Psoas muscle (tissue), 8 donors: Measurements from ENCODE around the gene TPMT. TPM values are rescaled to one million over a fixed set of nuclear protein-coding genes. Genes with fewer than 3 reads are reported as not detected.

ENCODE experiments used
- ATAC-seq, 4 donors: fragments of 200-7000 bp; cut with Tn5 transposase; one replicate each; pipeline ENCODE4 v1.9.1; 2020; ENCODE audit warnings: moderate library complexity in 3 of 4, mild to moderate bottlenecking in 2 of 4
- DNase-seq, 2 donors: peaks; one replicate each; pipeline ENCODE4 v3.0.0-alpha.2; 2020
- H3K27ac ChIP-seq: fragments of 200-600 bp; one replicate; pipeline ENCODE4 v1.8.0; 2022
- H3K27me3 ChIP-seq, 3 donors: fragments of 200-600 bp in 1 of 3; one replicate each; pipeline versions ENCODE4 v1.6.1 to v1.8.0; 2013 to 2022; ENCODE audit warnings: low read length in 2 of 3, mild to moderate bottlenecking in 2 of 3, moderate library complexity in 1 of 3; ENCODE audit not compliant: insufficient read depth in 3 of 3
- H3K36me3 ChIP-seq, 2 donors: fragments of 200-600 bp in 1 of 2; one replicate each; pipeline versions ENCODE4 v1.6.1 to v1.8.0; 2013 to 2022; ENCODE audit warnings: low read depth in 1 of 2, mild to moderate bottlenecking in 1 of 2, moderate library complexity in 1 of 2; ENCODE audit not compliant: insufficient read depth in 1 of 2
- H3K4me1 ChIP-seq: fragments of 200-600 bp; one replicate; pipeline ENCODE4 v1.8.0; 2022
- H3K4me3 ChIP-seq: fragments of 200-600 bp; one replicate; pipeline ENCODE4 v1.8.0; 2022; ENCODE audit warnings: mild to moderate bottlenecking
- H3K9me3 ChIP-seq: fragments of 200-600 bp; one replicate; pipeline ENCODE4 v1.8.0; 2022
- WGBS, 3 donors: extraction: QIAGEN DNeasy Blood & Tissue Kit; methylation state at CpG; one replicate each; pipeline versions ENCODE4 v1.1.6 to v1.1.7; 2013; 5-methylcytosine and 5-hydroxymethylcytosine counted together
- intact Hi-C, 2 donors: fragments of 100-400 bp; cut with DNase I; formaldehyde crosslinking; loops; one replicate each; pipeline versions ENCODE4 v1.11.0 to v1.14.2; 2022
- polyA plus RNA-seq, 3 donors: library from polyadenylated mRNA; stranded (reverse); fragments of 200-250 nt; gene quantifications; one replicate each; pipeline ENCODE4 v1.2.3, GENCODE V29; 2013
- total RNA-seq, 4 donors: library from RNA; stranded (reverse); fragmentation: NEBNext Ultra II Directional in 2 of 4; extraction: Animal tissue kit (Norgen Biotek cat#: 25700) in 2 of 4; gene quantifications; one replicate each; pipeline versions ENCODE4 v1.2.1 to v1.2.4, GENCODE V29; 2021 to 2023
- TF ChIP-seq, protein P1 (sequence below): fragments of 200-600 bp; IDR thresholded peaks from one replicate; pipeline ENCODE4 v1.8.0; 2022; ENCODE audit warnings: antibody characterized with exemption
- donor health status: healthy with polysubstance abuse.
- donor health status: DM: no; HTN: no; CAD: no; lungs with moderate emphysema.
- donor health status: Bipolar disorder and iron deficiency.
- donor health status: healthy.
- donor health status: DM: yes; HTN: yes; CAD: no.
- donor health status: DM: no; HTN: no; CAD: no.
- donor health status: DM: no; HTN: no; CAD: no.
- donor health status: DM: yes; HTN: yes; CAD: no.

TPMT gene
- total and polyA plus RNA-seq, 7 donors, result 7.9 to 19.3 (median 9.7) TPM

GRCh38 chr6:18117136-18117535 is 37.7 kb downstream of the TPMT start:
- Histone ChIP-seq H3K27ac (no peak overlapping the region), H3K9me3 (no peaks in the 10 kb centered on the region), H3K4me3 (no peak overlapping the region), H3K27me3 (no peaks in the 10 kb centered on the region), H3K36me3 (no peaks in the 10 kb centered on the region), H3K4me1 (peaks cover 12% of the 10 kb centered on the region)
- intact Hi-C loops, result no loop called here
- TF ChIP-seq, protein P1, sequence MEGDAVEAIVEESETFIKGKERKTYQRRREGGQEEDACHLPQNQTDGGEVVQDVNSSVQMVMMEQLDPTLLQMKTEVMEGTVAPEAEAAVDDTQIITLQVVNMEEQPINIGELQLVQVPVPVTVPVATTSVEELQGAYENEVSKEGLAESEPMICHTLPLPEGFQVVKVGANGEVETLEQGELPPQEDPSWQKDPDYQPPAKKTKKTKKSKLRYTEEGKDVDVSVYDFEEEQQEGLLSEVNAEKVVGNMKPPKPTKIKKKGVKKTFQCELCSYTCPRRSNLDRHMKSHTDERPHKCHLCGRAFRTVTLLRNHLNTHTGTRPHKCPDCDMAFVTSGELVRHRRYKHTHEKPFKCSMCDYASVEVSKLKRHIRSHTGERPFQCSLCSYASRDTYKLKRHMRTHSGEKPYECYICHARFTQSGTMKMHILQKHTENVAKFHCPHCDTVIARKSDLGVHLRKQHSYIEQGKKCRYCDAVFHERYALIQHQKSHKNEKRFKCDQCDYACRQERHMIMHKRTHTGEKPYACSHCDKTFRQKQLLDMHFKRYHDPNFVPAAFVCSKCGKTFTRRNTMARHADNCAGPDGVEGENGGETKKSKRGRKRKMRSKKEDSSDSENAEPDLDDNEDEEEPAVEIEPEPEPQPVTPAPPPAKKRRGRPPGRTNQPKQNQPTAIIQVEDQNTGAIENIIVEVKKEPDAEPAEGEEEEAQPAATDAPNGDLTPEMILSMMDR, result no peak
- WGBS, 3 donors, result 82 to 89% (median 84%) methylated on average over 5 of the region's 5 CpGs
- DNase-seq (no peak), ATAC-seq (no peak)

GRCh38 chr6:18115356-18115755 is 39.5 kb downstream of the TPMT start:
- H3K9me3 ChIP-seq, result no peaks in the 10 kb centered on the region
- no peak for ATAC-seq
- H3K36me3 ChIP-seq, result no peaks in the 10 kb centered on the region
- WGBS, 3 donors, result 91 to 93% (median 91%) methylated on average over 2 of the region's 2 CpGs
- H3K27ac ChIP-seq, result no peak overlapping the region
- TF ChIP-seq, protein P1, result no peak
- H3K27me3 ChIP-seq, result no peaks in the 10 kb centered on the region
- DNase-seq, result no peak
- intact Hi-C loops, result no loop called here
- no peaks in the 10 kb centered on the region for H3K4me1 ChIP-seq
- H3K4me3 ChIP-seq, result no peak overlapping the region

- no peak for DNase-seq
- peaks cover 8% of the 10 kb centered on the region for H3K9me3 ChIP-seq
- TF ChIP-seq, protein P1, result no peak
- peak; percentile 97 to 100 (median 99) for ATAC-seq
- intact Hi-C loops, result no loop called here
- no peaks in the 10 kb centered on the region for H3K36me3 ChIP-seq
- H3K27me3 ChIP-seq, result no peaks in the 10 kb centered on the region
- H3K27ac ChIP-seq, result peak overlapping the region; percentile 73
- H3K4me1 ChIP-seq, result peaks cover 8% of the 10 kb centered on the region
- no peak overlapping the region for H3K4me3 ChIP-seq
Observed at GRCh38 chr6:18110162-18110561, 44.7 kb downstream of the TPMT start.

- no peak overlapping the region for H3K27ac ChIP-seq
- H3K4me1 ChIP-seq, result peaks cover 12% of the 10 kb centered on the region
- H3K36me3 ChIP-seq, result no peaks in the 10 kb centered on the region
- intact Hi-C loops, result no loop called here
- TF ChIP-seq, protein P1, result no peak
- no peak for DNase-seq
- no peak for ATAC-seq
- peaks cover 8% of the 10 kb centered on the region for H3K9me3 ChIP-seq
- H3K4me3 ChIP-seq, result no peak overlapping the region
- 90 to 100% (median 97%) methylated on average over 1 of the region's 1 CpG for WGBS, 3 donors
- no peaks in the 10 kb centered on the region for H3K27me3 ChIP-seq
Observed at GRCh38 chr6:18107061-18107460, 47.8 kb downstream of the TPMT start.

DNA sequence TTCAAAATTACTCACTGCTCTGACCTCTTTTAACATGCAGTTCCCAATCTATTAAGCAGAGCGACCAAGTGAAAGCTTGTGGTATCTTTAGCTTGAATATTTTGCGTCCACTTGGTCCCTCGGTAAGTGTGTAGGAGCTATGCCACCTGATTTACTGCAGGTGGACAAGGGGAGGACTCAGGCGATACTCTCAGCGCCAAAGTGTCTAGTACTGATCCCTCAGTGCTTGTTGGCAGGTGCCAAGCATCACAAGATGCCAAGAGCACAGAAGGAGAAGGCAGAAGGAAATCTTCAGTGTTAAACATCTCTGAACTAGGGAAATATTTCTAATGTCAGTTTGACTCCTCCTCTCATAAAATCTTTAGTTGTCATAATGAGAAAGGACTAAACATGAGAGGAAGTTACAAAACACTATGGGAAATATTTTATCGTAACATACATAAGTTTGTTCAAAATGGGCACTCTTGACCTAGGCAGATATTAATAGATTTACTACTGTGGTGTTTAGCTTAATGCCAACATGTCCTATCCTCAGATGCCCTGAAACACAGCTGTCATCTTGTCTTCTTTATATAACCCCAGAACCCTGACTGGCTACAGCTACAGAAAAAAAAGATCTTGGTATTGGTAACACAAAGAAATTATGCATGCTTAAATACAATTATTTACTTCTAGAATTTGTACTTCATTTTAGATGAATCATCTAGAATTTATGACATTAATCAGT is 51.9 kb downstream of the TPMT start:
- peak overlapping the region; percentile 76 for H3K27ac ChIP-seq
- no peaks in the 10 kb centered on the region for H3K36me3 ChIP-seq
- H3K9me3 ChIP-seq, result peaks cover 8% of the 10 kb centered on the region
- DNase-seq (no peak), ATAC-seq (peak; percentile 56 to 96 (median 96))
- intact Hi-C loops, result no loop called here
- peak overlapping the region; percentile 42 for H3K4me3 ChIP-seq
- H3K27me3 ChIP-seq, result no peaks in the 10 kb centered on the region
- H3K4me1 ChIP-seq, result peaks cover 4% of the 10 kb centered on the region
- WGBS, 3 donors, result 23 to 37% (median 29%) methylated on average over 6 of the region's 6 CpGs
- TF ChIP-seq, protein P1, result no peak
